ENCODE data around the gene NOC3L. TPM values are rescaled to one million over a fixed set of nuclear protein-coding genes. Genes with fewer than 3 reads are reported as not detected.
"Not testable (repeated sequence)": the region's sequence is repeated elsewhere in the genome, so short reads cannot be mapped to it uniquely, and the experiment has no call there.

The NOC3L gene
- total RNA-seq, 4 donors from 2014 or later: 10.3 to 14.5 (median 12.5) TPM

DNA sequence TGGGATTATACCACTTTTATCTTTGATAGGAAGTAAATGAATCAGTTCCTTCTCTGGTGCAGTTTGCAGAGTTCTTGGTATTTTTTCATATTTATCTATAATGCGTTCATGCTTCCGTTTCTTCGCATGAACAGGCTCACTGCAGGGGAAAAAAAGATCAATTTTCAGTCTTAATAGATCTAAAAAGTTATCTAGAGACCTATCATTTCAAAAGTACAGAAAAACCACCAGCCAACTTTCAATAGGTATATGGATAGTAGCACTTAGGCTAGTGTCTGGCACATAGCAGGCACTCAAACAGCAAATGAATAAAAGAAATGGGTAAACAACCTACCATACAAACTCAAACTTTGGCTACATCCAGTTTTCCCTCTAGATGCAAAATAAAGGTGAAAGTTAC lies 5.5 kb downstream of the NOC3L start:
- TF ChIP-seq POLR2A (IDR thresholded peaks at IDR 0.05): no peak
- TF ChIP-seq, protein P1, sequence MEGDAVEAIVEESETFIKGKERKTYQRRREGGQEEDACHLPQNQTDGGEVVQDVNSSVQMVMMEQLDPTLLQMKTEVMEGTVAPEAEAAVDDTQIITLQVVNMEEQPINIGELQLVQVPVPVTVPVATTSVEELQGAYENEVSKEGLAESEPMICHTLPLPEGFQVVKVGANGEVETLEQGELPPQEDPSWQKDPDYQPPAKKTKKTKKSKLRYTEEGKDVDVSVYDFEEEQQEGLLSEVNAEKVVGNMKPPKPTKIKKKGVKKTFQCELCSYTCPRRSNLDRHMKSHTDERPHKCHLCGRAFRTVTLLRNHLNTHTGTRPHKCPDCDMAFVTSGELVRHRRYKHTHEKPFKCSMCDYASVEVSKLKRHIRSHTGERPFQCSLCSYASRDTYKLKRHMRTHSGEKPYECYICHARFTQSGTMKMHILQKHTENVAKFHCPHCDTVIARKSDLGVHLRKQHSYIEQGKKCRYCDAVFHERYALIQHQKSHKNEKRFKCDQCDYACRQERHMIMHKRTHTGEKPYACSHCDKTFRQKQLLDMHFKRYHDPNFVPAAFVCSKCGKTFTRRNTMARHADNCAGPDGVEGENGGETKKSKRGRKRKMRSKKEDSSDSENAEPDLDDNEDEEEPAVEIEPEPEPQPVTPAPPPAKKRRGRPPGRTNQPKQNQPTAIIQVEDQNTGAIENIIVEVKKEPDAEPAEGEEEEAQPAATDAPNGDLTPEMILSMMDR (IDR thresholded peaks at IDR 0.05 in 4 of 5, conservative IDR thresholded peaks at IDR 0.05 in 1 of 5): no peak
- Histone ChIP-seq H3K9me3 (no peaks in the 10 kb centered on the region), H3K4me3 (no peak overlapping the region), H3K27ac (no peak overlapping the region), H3K4me1 (peaks cover 16 to 17% of the 10 kb centered on the region in 2 donors), H3K27me3 (no peaks in the 10 kb centered on the region), H3K36me3 (peaks cover 0 to 50% of the 10 kb centered on the region in 2 donors)
- intact Hi-C loops (cut with DNase I; ENCODE audit: low total_unique reads) (no loop called here), in situ Hi-C loops (cut with MboI; ENCODE audit: low sequenced_read_pairs in 4 of 4) (no loop called here)
- ATAC-seq (no peak), DNase-seq (no peak)

DNA sequence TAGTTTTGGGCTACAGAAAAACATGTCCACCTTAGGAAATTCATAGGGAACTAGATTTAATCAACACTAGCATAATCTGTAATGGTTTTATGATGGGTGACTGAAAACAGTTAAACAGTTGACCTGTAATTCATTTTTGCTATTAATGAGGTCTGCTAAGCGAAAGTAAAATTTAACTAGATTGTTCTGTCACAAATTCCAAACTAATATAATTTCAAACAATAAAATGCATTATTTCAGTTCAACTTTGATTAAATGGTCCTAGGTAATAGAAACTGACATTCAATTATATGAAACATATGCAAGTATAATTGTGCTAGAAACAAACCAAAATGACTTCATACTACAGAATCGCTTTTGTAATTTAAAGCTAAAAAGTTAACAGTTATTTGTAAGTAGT lies 6.9 kb downstream of the NOC3L start:
- Histone ChIP-seq H3K4me3 (no peak overlapping the region), H3K27ac (no peak overlapping the region), H3K9me3 (no peaks in the 10 kb centered on the region), H3K27me3 (no peaks in the 10 kb centered on the region), H3K4me1 (peaks cover 2 to 3% of the 10 kb centered on the region in 2 donors), H3K36me3 (peaks cover 0 to 61% of the 10 kb centered on the region in 2 donors)
- intact Hi-C loops (cut with DNase I; ENCODE audit: low total_unique reads): no loop called here
- ATAC-seq (no peak), DNase-seq (no peak)
- in situ Hi-C loops (cut with MboI; ENCODE audit: low sequenced_read_pairs in 4 of 4): no loop called here
- TF ChIP-seq, protein P1 (IDR thresholded peaks at IDR 0.05 in 4 of 5, conservative IDR thresholded peaks at IDR 0.05 in 1 of 5): no peak
- no peak for TF ChIP-seq POLR2A (IDR thresholded peaks at IDR 0.05)

GRCh38 chr10:94353336-94353735 lies 9.4 kb downstream of the NOC3L start:
- no peaks in the 10 kb centered on the region for H3K27me3 ChIP-seq
- peaks cover 0 to 75% of the 10 kb centered on the region in 2 donors for H3K36me3 ChIP-seq
- H3K4me1 ChIP-seq: no peaks in the 10 kb centered on the region
- DNase-seq (no peak), ATAC-seq (no peak)
- H3K9me3 ChIP-seq: no peaks in the 10 kb centered on the region
- in situ Hi-C loops (cut with MboI; ENCODE audit: low sequenced_read_pairs in 4 of 4): no loop called here
- TF ChIP-seq, protein P1 (IDR thresholded peaks at IDR 0.05 in 4 of 5, conservative IDR thresholded peaks at IDR 0.05 in 1 of 5): no peak
- TF ChIP-seq POLR2A (IDR thresholded peaks at IDR 0.05): no peak
- H3K4me3 ChIP-seq: no peak overlapping the region
- intact Hi-C loops (cut with DNase I; ENCODE audit: low total_unique reads): no loop called here
- H3K27ac ChIP-seq: no peak overlapping the region

- no peaks in the 10 kb centered on the region for H3K4me1 ChIP-seq
- H3K27me3 ChIP-seq: no peaks in the 10 kb centered on the region
- TF ChIP-seq POLR2A (IDR thresholded peaks at IDR 0.05): no peak
- no peak overlapping the region for H3K4me3 ChIP-seq
- no peaks in the 10 kb centered on the region for H3K9me3 ChIP-seq
- peaks cover 0 to 65% of the 10 kb centered on the region in 2 donors for H3K36me3 ChIP-seq
- intact Hi-C loops (cut with DNase I; ENCODE audit: low total_unique reads) (no loop called here), in situ Hi-C loops (cut with MboI; ENCODE audit: low sequenced_read_pairs in 4 of 4) (no loop called here)
- DNase-seq (no peak), ATAC-seq (no peak)
- no peak overlapping the region for H3K27ac ChIP-seq
Measured at GRCh38 chr10:94351089-94351488, 11.7 kb downstream of the NOC3L start.

GRCh38 chr10:94350500-94350899 lies 12.2 kb downstream of the NOC3L start:
- DNase-seq; intact Hi-C loops (cut with DNase I; ENCODE audit: low total_unique reads); ATAC-seq; H3K9me3 ChIP-seq; H3K27me3 ChIP-seq; H3K4me1 ChIP-seq; H3K4me3 ChIP-seq; H3K27ac ChIP-seq; in situ Hi-C loops (cut with MboI; ENCODE audit: low sequenced_read_pairs in 4 of 4): not testable (repeated sequence)
- H3K36me3 ChIP-seq: peaks cover 0 to 65% of the 10 kb centered on the region in 2 donors

- Histone ChIP-seq H3K27ac (no peak overlapping the region), H3K4me1 (no peaks in the 10 kb centered on the region), H3K9me3 (no peaks in the 10 kb centered on the region), H3K36me3 (peaks cover 4 to 73% of the 10 kb centered on the region in 2 donors), H3K4me3 (no peak overlapping the region), H3K27me3 (no peaks in the 10 kb centered on the region)
- DNase-seq (no peak), ATAC-seq (no peak)
- in situ Hi-C loops (cut with MboI; ENCODE audit: low sequenced_read_pairs in 4 of 4): no loop called here
- intact Hi-C loops (cut with DNase I; ENCODE audit: low total_unique reads): no loop called here
- TF ChIP-seq, protein P1 (IDR thresholded peaks at IDR 0.05 in 4 of 5, conservative IDR thresholded peaks at IDR 0.05 in 1 of 5): no peak
- no peak for TF ChIP-seq POLR2A (IDR thresholded peaks at IDR 0.05)
Measured at GRCh38 chr10:94349327-94349726, 13.4 kb downstream of the NOC3L start.
